ENCODE data around the gene DNM3. TPM values are rescaled to one million over a fixed set of nuclear protein-coding genes. Genes with fewer than 3 reads are reported as not detected.

Gene DNM3
- total and polyA plus RNA-seq, 2 donors (not counting 3 experiments of a cell fraction or from before 2014, with no cell fraction given), result 1.4 to 2.5 TPM

DNA sequence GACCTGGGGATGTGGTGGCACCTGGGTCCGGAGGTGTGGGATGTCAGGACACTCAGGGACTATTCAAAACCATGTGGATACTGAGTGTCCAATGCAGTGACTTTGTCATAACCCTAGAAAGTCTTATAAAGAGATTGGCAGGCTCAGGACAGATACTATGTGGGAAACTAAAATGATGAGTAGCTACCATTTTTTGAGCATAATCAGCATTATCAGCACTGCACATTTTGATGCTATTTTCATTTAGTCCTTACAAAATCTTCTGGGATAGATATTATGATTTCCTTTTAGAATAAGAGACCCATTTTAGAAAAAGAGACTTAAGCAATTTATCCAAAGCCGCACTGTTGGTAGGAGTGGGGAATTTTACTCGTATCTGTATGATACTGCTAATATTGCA lies 93.4 kb downstream of the DNM3 start:
- dilution Hi-C loops (cut with MboI; ENCODE audit: extremely low pct_ligation_motif_present, low sequenced_read_pairs) (no loop called here), intact Hi-C loops (cut with micrococcal nuclease) (no loop called here)
- Histone ChIP-seq H3K79me2 (ENCODE audit: control insufficient read depth, insufficient read depth, low read length) (no peaks in the 10 kb centered on the region), H2AFZ (ENCODE audit: low read depth, low read length) (no peak overlapping the region), H3K27ac (ENCODE audit: insufficient read depth, low read depth, low read length) (no peak overlapping the region), H3K36me3 (ENCODE audit: control insufficient read depth in 2 of 2, extremely low read depth in 1 of 2, insufficient read depth in 2 of 2, low read length in 2 of 2) (no peaks in the 10 kb centered on the region), H3K9me3 (replicated peaks; ENCODE audit: control insufficient read depth, insufficient read depth, low read length) (no peaks in the 10 kb centered on the region), H3K4me2 (ENCODE audit: insufficient read depth, low read length) (no peak overlapping the region), H3K4me3 (replicated peaks in 1 of 3; ENCODE audit: insufficient read depth in 1 of 3, low read depth in 1 of 3, low read length in 3 of 3) (no peak overlapping the region), H4K20me1 (replicated peaks; ENCODE audit: control insufficient read depth, extremely low read depth, insufficient read depth, low read length) (no peaks in the 10 kb centered on the region), H3K27me3 (ENCODE audit: control insufficient read depth in 2 of 2, insufficient read depth in 2 of 2, low read length in 2 of 2) (no peaks in the 10 kb centered on the region), H3K9ac (replicated peaks; ENCODE audit: extremely low read depth, insufficient read depth, low read length) (no peak overlapping the region), H3K4me1 (ENCODE audit: control insufficient read depth, extremely low read depth, insufficient read depth, low read length) (peaks cover 3% of the 10 kb centered on the region), H3K9me1 (replicated peaks; ENCODE audit: control insufficient read depth, extremely low read depth, insufficient read depth, low read length) (peaks cover 2% of the 10 kb centered on the region)
- ChIA-PET POLR2A (no interaction called here), CTCF (interaction anchor here (0.9 to 1.0 kb wide), 2 partner anchors 14 to 17 kb away, joined by 3 read pairs; no protein-coding TSS in a partner anchor)
- no TSS peak for BruUV-seq (replicated peaks)
- FAIRE-seq (no peak), DNase-seq (ENCODE audit: low read depth, low spot score) (no peak)
- TF ChIP-seq, protein P1, sequence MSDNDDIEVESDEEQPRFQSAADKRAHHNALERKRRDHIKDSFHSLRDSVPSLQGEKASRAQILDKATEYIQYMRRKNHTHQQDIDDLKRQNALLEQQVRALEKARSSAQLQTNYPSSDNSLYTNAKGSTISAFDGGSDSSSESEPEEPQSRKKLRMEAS (IDR thresholded peaks at IDR 0.05; ENCODE audit: insufficient read depth, insufficient read length), result no peak
- no peak for TF ChIP-seq EZH2 (IDR thresholded peaks at IDR 0.05; ENCODE audit: borderline replicate concordance, low read depth, low read length, severe bottlenecking)

DNA sequence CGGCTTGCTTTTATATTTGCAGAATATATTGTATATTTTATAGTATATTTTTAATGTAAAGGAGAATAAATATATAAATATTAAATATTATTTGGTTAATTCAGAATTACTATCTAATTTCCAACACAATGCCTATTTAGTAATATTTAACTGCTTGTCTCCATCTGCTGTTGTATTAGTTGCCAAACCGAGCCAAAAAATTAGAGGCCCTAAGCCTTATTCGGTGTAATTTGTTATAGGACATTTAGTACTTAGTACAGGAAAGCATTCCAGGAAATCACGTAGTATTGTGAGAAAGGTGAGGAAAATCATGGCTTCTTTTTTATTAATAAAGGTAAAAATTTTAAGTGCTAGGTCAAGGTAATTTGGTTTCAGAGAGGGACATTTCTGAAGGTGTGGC lies 93.8 kb downstream of the DNM3 start:
- no peak for TF ChIP-seq EZH2 (IDR thresholded peaks at IDR 0.05; ENCODE audit: borderline replicate concordance, low read depth, low read length, severe bottlenecking)
- no peak for TF ChIP-seq MYC (IDR thresholded peaks at IDR 0.05; ENCODE audit: low read depth, low read length)
- no peak for TF ChIP-seq POLR2AphosphoS5 (IDR thresholded peaks at IDR 0.05; ENCODE audit: insufficient read depth, low read depth, low read length)
- TF ChIP-seq FOS (IDR thresholded peaks at IDR 0.05; ENCODE audit: borderline replicate concordance, insufficient read depth, low read length), result no peak
- TF ChIP-seq JUN (IDR thresholded peaks at IDR 0.05; ENCODE audit: borderline replicate concordance, insufficient read depth, insufficient read length, low read depth), result no peak
- TF ChIP-seq, protein P2, sequence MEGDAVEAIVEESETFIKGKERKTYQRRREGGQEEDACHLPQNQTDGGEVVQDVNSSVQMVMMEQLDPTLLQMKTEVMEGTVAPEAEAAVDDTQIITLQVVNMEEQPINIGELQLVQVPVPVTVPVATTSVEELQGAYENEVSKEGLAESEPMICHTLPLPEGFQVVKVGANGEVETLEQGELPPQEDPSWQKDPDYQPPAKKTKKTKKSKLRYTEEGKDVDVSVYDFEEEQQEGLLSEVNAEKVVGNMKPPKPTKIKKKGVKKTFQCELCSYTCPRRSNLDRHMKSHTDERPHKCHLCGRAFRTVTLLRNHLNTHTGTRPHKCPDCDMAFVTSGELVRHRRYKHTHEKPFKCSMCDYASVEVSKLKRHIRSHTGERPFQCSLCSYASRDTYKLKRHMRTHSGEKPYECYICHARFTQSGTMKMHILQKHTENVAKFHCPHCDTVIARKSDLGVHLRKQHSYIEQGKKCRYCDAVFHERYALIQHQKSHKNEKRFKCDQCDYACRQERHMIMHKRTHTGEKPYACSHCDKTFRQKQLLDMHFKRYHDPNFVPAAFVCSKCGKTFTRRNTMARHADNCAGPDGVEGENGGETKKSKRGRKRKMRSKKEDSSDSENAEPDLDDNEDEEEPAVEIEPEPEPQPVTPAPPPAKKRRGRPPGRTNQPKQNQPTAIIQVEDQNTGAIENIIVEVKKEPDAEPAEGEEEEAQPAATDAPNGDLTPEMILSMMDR (IDR thresholded peaks at IDR 0.05; ENCODE audit: extremely low read depth in 1 of 2, insufficient read depth in 1 of 2, low read depth in 1 of 2, low read length in 2 of 2), result no peak
- TF ChIP-seq GATA2 (IDR thresholded peaks at IDR 0.05; ENCODE audit: insufficient read depth, insufficient read length, low read depth, low read length), result no peak
- no peak for TF ChIP-seq POLR2A (IDR thresholded peaks at IDR 0.05; ENCODE audit: low read depth, low read length)
- TF ChIP-seq, protein P1 (IDR thresholded peaks at IDR 0.05; ENCODE audit: insufficient read depth, insufficient read length), result no peak
- Histone ChIP-seq H3K27me3 (ENCODE audit: control insufficient read depth in 2 of 2, insufficient read depth in 2 of 2, low read length in 2 of 2) (no peaks in the 10 kb centered on the region), H3K4me3 (replicated peaks in 1 of 3; ENCODE audit: insufficient read depth in 1 of 3, low read depth in 1 of 3, low read length in 3 of 3) (no peak overlapping the region), H3K9me1 (replicated peaks; ENCODE audit: control insufficient read depth, extremely low read depth, insufficient read depth, low read length) (peaks cover 2% of the 10 kb centered on the region), H3K4me1 (ENCODE audit: control insufficient read depth, extremely low read depth, insufficient read depth, low read length) (peaks cover 3% of the 10 kb centered on the region), H4K20me1 (replicated peaks; ENCODE audit: control insufficient read depth, extremely low read depth, insufficient read depth, low read length) (no peaks in the 10 kb centered on the region), H3K4me2 (ENCODE audit: insufficient read depth, low read length) (no peak overlapping the region), H2AFZ (ENCODE audit: low read depth, low read length) (no peak overlapping the region), H3K36me3 (ENCODE audit: control insufficient read depth in 2 of 2, extremely low read depth in 1 of 2, insufficient read depth in 2 of 2, low read length in 2 of 2) (no peaks in the 10 kb centered on the region), H3K27ac (ENCODE audit: insufficient read depth, low read depth, low read length) (no peak overlapping the region), H3K79me2 (ENCODE audit: control insufficient read depth, insufficient read depth, low read length) (no peaks in the 10 kb centered on the region), H3K9ac (replicated peaks; ENCODE audit: extremely low read depth, insufficient read depth, low read length) (no peak overlapping the region), H3K9me3 (replicated peaks; ENCODE audit: control insufficient read depth, insufficient read depth, low read length) (no peaks in the 10 kb centered on the region)
- DNase-seq (ENCODE audit: low read depth, low spot score) (no peak), FAIRE-seq (no peak)
- dilution Hi-C loops (cut with MboI; ENCODE audit: extremely low pct_ligation_motif_present, low sequenced_read_pairs) (no loop called here), intact Hi-C loops (cut with micrococcal nuclease) (no loop called here)
- BruUV-seq (replicated peaks), result no TSS peak
- CTCF ChIA-PET, result interaction anchor here (0.9 to 1.0 kb wide), 2 partner anchors 15 to 17 kb away, joined by 3 read pairs; no protein-coding TSS in a partner anchor
- POLR2A ChIA-PET, result no interaction called here
